Measurements from ENCODE around the gene TPT1.

- TF ChIP-seq, protein P1, sequence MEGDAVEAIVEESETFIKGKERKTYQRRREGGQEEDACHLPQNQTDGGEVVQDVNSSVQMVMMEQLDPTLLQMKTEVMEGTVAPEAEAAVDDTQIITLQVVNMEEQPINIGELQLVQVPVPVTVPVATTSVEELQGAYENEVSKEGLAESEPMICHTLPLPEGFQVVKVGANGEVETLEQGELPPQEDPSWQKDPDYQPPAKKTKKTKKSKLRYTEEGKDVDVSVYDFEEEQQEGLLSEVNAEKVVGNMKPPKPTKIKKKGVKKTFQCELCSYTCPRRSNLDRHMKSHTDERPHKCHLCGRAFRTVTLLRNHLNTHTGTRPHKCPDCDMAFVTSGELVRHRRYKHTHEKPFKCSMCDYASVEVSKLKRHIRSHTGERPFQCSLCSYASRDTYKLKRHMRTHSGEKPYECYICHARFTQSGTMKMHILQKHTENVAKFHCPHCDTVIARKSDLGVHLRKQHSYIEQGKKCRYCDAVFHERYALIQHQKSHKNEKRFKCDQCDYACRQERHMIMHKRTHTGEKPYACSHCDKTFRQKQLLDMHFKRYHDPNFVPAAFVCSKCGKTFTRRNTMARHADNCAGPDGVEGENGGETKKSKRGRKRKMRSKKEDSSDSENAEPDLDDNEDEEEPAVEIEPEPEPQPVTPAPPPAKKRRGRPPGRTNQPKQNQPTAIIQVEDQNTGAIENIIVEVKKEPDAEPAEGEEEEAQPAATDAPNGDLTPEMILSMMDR (IDR thresholded peaks at IDR 0.05; ENCODE audit: low read depth, low read length, poor library complexity, severe bottlenecking): no peak
- no peak for TF ChIP-seq EZH2phosphoT487 (IDR thresholded peaks at IDR 0.05; ENCODE audit: borderline replicate concordance, low read length)
These were observed 45.0 kb upstream of the TPT1 start for GRCh38 chr13:45385907-45386553.

Data from DOHH2 (cell line).